GM18867 (cell line): ENCODE measurements around the gene STEEP1.

Experiments
- ATAC-seq: cut with Tn5 transposase; IDR thresholded peaks from one replicate; pipeline ENCODE4 v1.9.1; 2021; ENCODE audit warnings: mild to moderate bottlenecking, moderate library complexity; ENCODE audit not compliant: unreplicated experiment

Gene STEEP1

GRCh38 chrX:119565107-119565663 is at the start of gene STEEP1:
STEEP1 (minus strand) TSS chrX:119565409; CDS start chrX:119565355, 54 bp downstream.
- ATAC-seq: peak; percentile 90

GRCh38 chrX:119614776-119615175 is 49.6 kb upstream of the STEEP1 start:
- no peak for ATAC-seq

GRCh38 chrX:119607018-119607389 is 41.8 kb upstream of the STEEP1 start:
- no peak for ATAC-seq

- peak; percentile 72 for ATAC-seq
These were observed 41.2 kb upstream of the STEEP1 start, which contains the start of gene NKRF for GRCh38 chrX:119606280-119607017. NKRF (minus strand) TSS chrX:119606424.

- peak; percentile 35 for ATAC-seq
These were observed 40.5 kb upstream of the STEEP1 start for GRCh38 chrX:119605464-119606279.

GRCh38 chrX:119604766-119605463 is 39.7 kb upstream of the STEEP1 start:
- ATAC-seq: no peak

GRCh38 chrX:119602701-119603255 is 37.6 kb upstream of the STEEP1 start:
- ATAC-seq: no peak

- no peak for ATAC-seq
These were observed 24.6 kb upstream of the STEEP1 start for GRCh38 chrX:119589810-119590209.

- ATAC-seq: no peak
These were observed 18.3 kb upstream of the STEEP1 start for GRCh38 chrX:119583431-119584059.

GRCh38 chrX:119579414-119579813 is 14.2 kb upstream of the STEEP1 start:
- ATAC-seq: no peak

GRCh38 chrX:119574394-119575266 is 9.4 kb upstream of the STEEP1 start, which contains the start of gene UBE2A:
UBE2A (plus strand) TSS chrX:119574563; CDS start chrX:119574712, 149 bp downstream.
- peak; percentile 79 for ATAC-seq

- ATAC-seq: peak; percentile 7
These were observed 8.7 kb upstream of the STEEP1 start for GRCh38 chrX:119573840-119574393.

GRCh38 chrX:119573222-119573621 is 8.0 kb upstream of the STEEP1 start:
- ATAC-seq: no peak

GRCh38 chrX:119570351-119570835 is 5.2 kb upstream of the STEEP1 start:
- ATAC-seq: no peak

GRCh38 chrX:119552508-119552907 is 12.7 kb downstream of the STEEP1 start:
- ATAC-seq: no peak

GRCh38 chrX:119549327-119550016 is 15.7 kb downstream of the STEEP1 start:
- no peak for ATAC-seq

- no peak for ATAC-seq
These were observed 24.0 kb downstream of the STEEP1 start for GRCh38 chrX:119541188-119541587.

GRCh38 chrX:119539872-119540271 is 25.3 kb downstream of the STEEP1 start:
- ATAC-seq: no peak
